Activated CD8-positive, alpha-beta T cell treated with anti-CD3 and anti-CD28 coated beads, Interleukin-2, amount 10 ng/mL, durations not matched to agents 7 days and 5 days (primary cell): ENCODE measurements around the gene DNAH3. TPM values are rescaled to one million over a fixed set of nuclear protein-coding genes. Genes with fewer than 3 reads are reported as not detected.

ENCODE experiments used
- ATAC-seq: fragments of 150-1000 bp; cut with Tn5 transposase; one replicate; pipeline ENCODE4 v1.10.0; 2021; ENCODE audit warnings: moderate library complexity
- CTCF ChIA-PET: fragments of 350-600 bp; sonication (Branson Sonifier 250); formaldehyde crosslinking; loops from one replicate; lab custom pipeline; 2021; ENCODE audit warnings: antibody characterized with exemption; lab: Charles Lee
- POLR2A ChIA-PET: fragments of 350-600 bp; sonication (Branson Sonifier 250); formaldehyde crosslinking; loops from one replicate; lab custom pipeline; 2021; ENCODE audit warnings: antibody characterized with exemption; lab: Charles Lee
- DNase-seq: peaks from one replicate; pipeline ENCODE4 v3.0.0-alpha.2; 2020
- H3K27ac Mint-ChIP-seq: one replicate; pipeline ENCODE4 v1.8.0; 2021; ENCODE audit warnings: mild to moderate bottlenecking, mixed read lengths
- H3K27me3 Mint-ChIP-seq: one replicate; pipeline ENCODE4 v1.8.0; 2021; ENCODE audit warnings: low read depth, mixed read lengths
- H3K36me3 Mint-ChIP-seq: one replicate; pipeline ENCODE4 v1.8.0; 2021; ENCODE audit warnings: low read depth, mixed read lengths
- H3K4me1 Mint-ChIP-seq: one replicate; pipeline ENCODE4 v1.8.0; 2021; ENCODE audit warnings: low read depth, mixed read lengths
- H3K4me3 Mint-ChIP-seq: one replicate; pipeline ENCODE4 v1.8.0; 2021; ENCODE audit warnings: mild to moderate bottlenecking, mixed read lengths
- H3K9me3 Mint-ChIP-seq: one replicate; pipeline ENCODE4 v1.8.0; 2022; ENCODE audit warnings: mixed read lengths; ENCODE audit not compliant: insufficient read depth
- total RNA-seq, 2 experiments: library from RNA; stranded (reverse); gene quantifications; one replicate each; pipeline ENCODE4 v1.2.3, GENCODE V29; 2021

Gene DNAH3
- total RNA-seq, 2 experiments from 2014 or later = not detected

- ChIA-PET CTCF (interaction anchor here (0.8 to 5.2 kb wide), 9 partner anchors 23 to 93 kb away, joined by 3 to 38 read pairs (median 4); no protein-coding TSS in a partner anchor), POLR2A (interaction anchor here (0.8 to 6.4 kb wide), 8 partner anchors 12 to 96 kb away, joined by 3 to 46 read pairs (median 4); partner anchors contain the start of genes ERI2 and REXO5)
- H3K4me1 Mint-ChIP-seq = peaks cover 66% of the 10 kb centered on the region
- no peaks in the 10 kb centered on the region for H3K9me3 Mint-ChIP-seq
- H3K27me3 Mint-ChIP-seq = no peaks in the 10 kb centered on the region
- H3K4me3 Mint-ChIP-seq = peak overlapping the region; percentile 83
- DNase-seq = peak; percentile 35
- ATAC-seq = peak; percentile 17
- peaks cover 47% of the 10 kb centered on the region for H3K36me3 Mint-ChIP-seq
- peak overlapping the region; percentile 95 for H3K27ac Mint-ChIP-seq
These were observed 251.0 kb downstream of the DNAH3 start for GRCh38 chr16:20899477-20900298.

- POLR2A ChIA-PET = interaction anchor here (1.3 to 6.4 kb wide), 3 partner anchors 25 to 93 kb away, joined by 4 to 46 read pairs (median 7); partner anchors contain the start of genes ERI2 and REXO5
- Mint-ChIP-seq H3K4me3 (peak overlapping the region; percentile 83), H3K27me3 (no peaks in the 10 kb centered on the region), H3K9me3 (no peaks in the 10 kb centered on the region), H3K36me3 (peaks cover 47% of the 10 kb centered on the region), H3K4me1 (peaks cover 60% of the 10 kb centered on the region), H3K27ac (peak overlapping the region; percentile 95)
- no peak for ATAC-seq
- CTCF ChIA-PET = interaction anchor here (0.8 to 5.2 kb wide), 6 partner anchors 25 to 49 kb away, joined by 3 to 38 read pairs (median 5); no protein-coding TSS in a partner anchor
- DNase-seq = no peak
These were observed 251.6 kb downstream of the DNAH3 start for GRCh38 chr16:20899071-20899470.

GRCh38 chr16:20897922-20898321, 252.7 kb downstream of the DNAH3 start:
- H3K27me3 Mint-ChIP-seq = no peaks in the 10 kb centered on the region
- ChIA-PET POLR2A (interaction anchor here (1.0 kb wide), 1 partner anchor 23 kb away, joined by 4 read pairs; no protein-coding TSS in a partner anchor), CTCF (interaction anchor here (0.8 to 5.2 kb wide), 5 partner anchors 17 to 47 kb away, joined by 3 to 38 read pairs (median 4); no protein-coding TSS in a partner anchor)
- peaks cover 48% of the 10 kb centered on the region for H3K4me1 Mint-ChIP-seq
- DNase-seq (no peak), ATAC-seq (no peak)
- H3K4me3 Mint-ChIP-seq = no peak overlapping the region
- H3K9me3 Mint-ChIP-seq = no peaks in the 10 kb centered on the region
- H3K36me3 Mint-ChIP-seq = peaks cover 49% of the 10 kb centered on the region
- H3K27ac Mint-ChIP-seq = no peak overlapping the region

GRCh38 chr16:20897253-20897897, 253.3 kb downstream of the DNAH3 start:
- no peaks in the 10 kb centered on the region for H3K27me3 Mint-ChIP-seq
- peak overlapping the region; percentile 4 for H3K4me3 Mint-ChIP-seq
- ChIA-PET CTCF (interaction anchor here (0.8 to 5.2 kb wide), 4 partner anchors 17 to 47 kb away, joined by 3 to 38 read pairs (median 8); no protein-coding TSS in a partner anchor), POLR2A (interaction anchor here (1.0 kb wide), 1 partner anchor 23 kb away, joined by 4 read pairs; no protein-coding TSS in a partner anchor)
- no peaks in the 10 kb centered on the region for H3K9me3 Mint-ChIP-seq
- DNase-seq (no peak), ATAC-seq (no peak)
- peaks cover 50% of the 10 kb centered on the region for H3K36me3 Mint-ChIP-seq
- H3K27ac Mint-ChIP-seq = no peak overlapping the region
- H3K4me1 Mint-ChIP-seq = peaks cover 43% of the 10 kb centered on the region

GRCh38 chr16:20894388-20894787, 256.3 kb downstream of the DNAH3 start:
- POLR2A ChIA-PET = no interaction called here
- CTCF ChIA-PET = interaction anchor here (0.8 to 1.3 kb wide), 2 partner anchors 17 to 45 kb away, joined by 3 to 4 read pairs; no protein-coding TSS in a partner anchor
- Mint-ChIP-seq H3K27ac (no peak overlapping the region), H3K36me3 (peaks cover 51% of the 10 kb centered on the region), H3K27me3 (no peaks in the 10 kb centered on the region), H3K4me1 (peaks cover 30% of the 10 kb centered on the region), H3K4me3 (no peak overlapping the region), H3K9me3 (no peaks in the 10 kb centered on the region)
- DNase-seq (no peak), ATAC-seq (no peak)

- Mint-ChIP-seq H3K36me3 (peaks cover 39% of the 10 kb centered on the region), H3K27me3 (no peaks in the 10 kb centered on the region), H3K9me3 (no peaks in the 10 kb centered on the region), H3K27ac (no peak overlapping the region), H3K4me3 (no peak overlapping the region), H3K4me1 (peaks cover 11% of the 10 kb centered on the region)
- POLR2A ChIA-PET = interaction anchor here (0.7 kb wide), 1 partner anchor 28 kb away, joined by 3 read pairs; no protein-coding TSS in a partner anchor
- CTCF ChIA-PET = interaction anchor here (1.8 kb wide), 1 partner anchor 16 kb away, joined by 6 read pairs; no protein-coding TSS in a partner anchor
- DNase-seq (no peak), ATAC-seq (no peak)
These were observed 260.9 kb downstream of the DNAH3 start for GRCh38 chr16:20889625-20890275.

GRCh38 chr16:20887207-20887606, 263.4 kb downstream of the DNAH3 start:
- H3K27me3 Mint-ChIP-seq = no peaks in the 10 kb centered on the region
- no peak overlapping the region for H3K4me3 Mint-ChIP-seq
- peaks cover 36% of the 10 kb centered on the region for H3K36me3 Mint-ChIP-seq
- ChIA-PET POLR2A (no interaction called here), CTCF (interaction anchor here (0.6 kb wide), 1 partner anchor 73 kb away, joined by 3 read pairs; no protein-coding TSS in a partner anchor)
- no peak for ATAC-seq
- H3K27ac Mint-ChIP-seq = no peak overlapping the region
- DNase-seq = no peak
- peaks cover 26% of the 10 kb centered on the region for H3K4me1 Mint-ChIP-seq
- H3K9me3 Mint-ChIP-seq = no peaks in the 10 kb centered on the region

- peaks cover 28% of the 10 kb centered on the region for H3K4me1 Mint-ChIP-seq
- no peak for DNase-seq
- no peaks in the 10 kb centered on the region for H3K9me3 Mint-ChIP-seq
- no peaks in the 10 kb centered on the region for H3K27me3 Mint-ChIP-seq
- H3K36me3 Mint-ChIP-seq = peaks cover 31% of the 10 kb centered on the region
- H3K4me3 Mint-ChIP-seq = no peak overlapping the region
- ChIA-PET POLR2A (no interaction called here), CTCF (interaction anchor here (0.7 kb wide), 1 partner anchor 82 kb away, joined by 3 read pairs; no protein-coding TSS in a partner anchor)
- ATAC-seq = no peak
- H3K27ac Mint-ChIP-seq = no peak overlapping the region
These were observed 264.3 kb downstream of the DNAH3 start for GRCh38 chr16:20886320-20886719.

- no peak for ATAC-seq
These were observed 266.4 kb downstream of the DNAH3 start for GRCh38 chr16:20884240-20884556.

GRCh38 chr16:20883554-20884239, 266.9 kb downstream of the DNAH3 start:
- no peak for ATAC-seq
- H3K27ac Mint-ChIP-seq = peak overlapping the region; percentile 47

More at GRCh38 chr16:20884240-20884556, 266.4 kb downstream of the DNAH3 start:
- no peak for DNase-seq
- Mint-ChIP-seq H3K9me3 (no peaks in the 10 kb centered on the region), H3K4me1 (peaks cover 35% of the 10 kb centered on the region), H3K36me3 (peaks cover 27% of the 10 kb centered on the region), H3K27ac (peak overlapping the region; percentile 47), H3K4me3 (no peak overlapping the region), H3K27me3 (no peaks in the 10 kb centered on the region)
- POLR2A ChIA-PET = no interaction called here
- CTCF ChIA-PET = interaction anchor here (1.4 to 2.7 kb wide), 2 partner anchors 9 to 109 kb away, joined by 3 to 17 read pairs; no protein-coding TSS in a partner anchor

More at GRCh38 chr16:20883554-20884239, 266.9 kb downstream of the DNAH3 start:
- Mint-ChIP-seq H3K4me1 (peaks cover 40% of the 10 kb centered on the region), H3K9me3 (no peaks in the 10 kb centered on the region), H3K27me3 (no peaks in the 10 kb centered on the region), H3K36me3 (peaks cover 30% of the 10 kb centered on the region), H3K4me3 (no peak overlapping the region)
- POLR2A ChIA-PET = no interaction called here
- no peak for DNase-seq
- CTCF ChIA-PET = interaction anchor here (1.4 to 2.7 kb wide), 3 partner anchors 9 to 109 kb away, joined by 3 to 17 read pairs (median 6); no protein-coding TSS in a partner anchor
